ENCODE data around the gene USP36. TPM values are rescaled to one million over a fixed set of nuclear protein-coding genes. Genes with fewer than 3 reads are reported as not detected.

USP36 gene
- polyA plus RNA-seq, 1 donor (not counting 4 experiments of a cell fraction or from before 2014, with no cell fraction given), result 25.2 TPM

DNA sequence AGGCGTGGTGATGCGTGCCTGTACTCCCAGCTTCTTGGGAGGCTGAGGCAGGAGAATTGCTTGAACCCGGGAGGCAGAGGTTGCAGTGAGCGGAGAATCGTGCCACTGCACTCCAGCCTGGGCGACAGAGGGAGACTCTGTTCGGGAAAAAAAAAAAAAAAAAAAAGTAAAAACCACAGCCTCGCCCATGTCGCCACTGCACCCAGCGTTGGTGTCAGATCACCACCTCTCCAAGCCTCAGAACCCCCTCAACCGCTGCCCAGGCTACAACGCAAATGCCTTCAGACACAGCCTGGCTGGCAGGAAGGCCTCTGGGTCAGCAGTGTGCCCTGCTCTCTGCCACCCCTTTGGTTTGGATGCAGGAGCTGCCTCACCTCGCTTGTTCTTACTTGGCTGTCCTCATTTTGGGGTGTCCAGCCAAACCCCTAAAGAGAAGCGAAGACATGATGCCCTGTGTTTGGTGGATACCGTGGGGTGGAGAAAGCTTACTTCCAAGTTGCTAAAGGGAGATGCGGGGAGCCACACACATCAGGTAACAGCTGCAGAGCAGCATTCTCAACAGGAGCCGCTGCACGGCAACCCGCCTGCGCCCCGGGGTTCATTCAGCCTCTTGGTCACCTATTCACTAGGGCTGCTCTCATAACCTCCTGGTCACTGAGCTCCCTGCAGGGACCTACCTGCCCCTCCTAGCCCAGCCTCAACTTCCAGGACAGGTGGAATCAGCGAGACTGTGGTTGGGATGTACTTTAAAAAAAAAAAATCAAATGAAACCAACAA is 45.6 kb downstream of the USP36 start:
- FAIRE-seq (no peak), DNase-seq (ENCODE audit: low read depth, low spot score) (no peak)
- H3K27ac ChIP-seq (ENCODE audit: control insufficient read depth, insufficient read depth, low read length), result no peak overlapping the region
- H3K4me1 ChIP-seq (ENCODE audit: control insufficient read depth, extremely low read depth, insufficient read depth, low read length), result peaks cover 14% of the 10 kb centered on the region
- H3K4me3 ChIP-seq (ENCODE audit: control insufficient read depth in 2 of 3, extremely low read depth in 1 of 3, insufficient read depth in 2 of 3, low read depth in 1 of 3, low read length in 3 of 3), result no peak overlapping the region
- TF ChIP-seq, protein P1, sequence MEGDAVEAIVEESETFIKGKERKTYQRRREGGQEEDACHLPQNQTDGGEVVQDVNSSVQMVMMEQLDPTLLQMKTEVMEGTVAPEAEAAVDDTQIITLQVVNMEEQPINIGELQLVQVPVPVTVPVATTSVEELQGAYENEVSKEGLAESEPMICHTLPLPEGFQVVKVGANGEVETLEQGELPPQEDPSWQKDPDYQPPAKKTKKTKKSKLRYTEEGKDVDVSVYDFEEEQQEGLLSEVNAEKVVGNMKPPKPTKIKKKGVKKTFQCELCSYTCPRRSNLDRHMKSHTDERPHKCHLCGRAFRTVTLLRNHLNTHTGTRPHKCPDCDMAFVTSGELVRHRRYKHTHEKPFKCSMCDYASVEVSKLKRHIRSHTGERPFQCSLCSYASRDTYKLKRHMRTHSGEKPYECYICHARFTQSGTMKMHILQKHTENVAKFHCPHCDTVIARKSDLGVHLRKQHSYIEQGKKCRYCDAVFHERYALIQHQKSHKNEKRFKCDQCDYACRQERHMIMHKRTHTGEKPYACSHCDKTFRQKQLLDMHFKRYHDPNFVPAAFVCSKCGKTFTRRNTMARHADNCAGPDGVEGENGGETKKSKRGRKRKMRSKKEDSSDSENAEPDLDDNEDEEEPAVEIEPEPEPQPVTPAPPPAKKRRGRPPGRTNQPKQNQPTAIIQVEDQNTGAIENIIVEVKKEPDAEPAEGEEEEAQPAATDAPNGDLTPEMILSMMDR (optimal IDR thresholded peaks at IDR 0.05 in 1 of 3, IDR thresholded peaks at IDR 0.05 in 1 of 3, conservative IDR thresholded peaks at IDR 0.05 in 1 of 3; ENCODE audit: extremely low read depth in 1 of 3, insufficient read depth in 2 of 3, low read length in 3 of 3), result no peak
- no peak for TF ChIP-seq EZH2 (IDR thresholded peaks at IDR 0.05; ENCODE audit: low read length)
- H4K20me1 ChIP-seq (ENCODE audit: control insufficient read depth, extremely low read depth, insufficient read depth, low read length), result peaks cover 3% of the 10 kb centered on the region
- peaks cover 30 to 53% of the 10 kb centered on the region in 2 experiments for H3K36me3 ChIP-seq (ENCODE audit: control insufficient read depth in 2 of 2, extremely low read depth in 1 of 2, insufficient read depth in 2 of 2, low read length in 2 of 2)
- dilution Hi-C loops (cut with MboI; ENCODE audit: extremely low pct_ligation_motif_present, low sequenced_read_pairs), result no loop called here
- no peak overlapping the region for H3K4me2 ChIP-seq (ENCODE audit: control insufficient read depth, extremely low read depth, insufficient read depth, low read depth, low read length)
- peaks cover 2% of the 10 kb centered on the region for H3K9me1 ChIP-seq (ENCODE audit: control insufficient read depth, extremely low read depth, insufficient read depth, low read length)
- no peak overlapping the region for H2AFZ ChIP-seq (ENCODE audit: control insufficient read depth, low read length)
- no peaks in the 10 kb centered on the region for H3K9me3 ChIP-seq (ENCODE audit: control insufficient read depth, low read depth, low read length)
- H3K79me2 ChIP-seq (ENCODE audit: control insufficient read depth, insufficient read depth, low read length), result no peaks in the 10 kb centered on the region
- no peaks in the 10 kb centered on the region for H3K27me3 ChIP-seq (ENCODE audit: control insufficient read depth, extremely low read depth, insufficient read depth, low read length)
- no peak overlapping the region for H3K9ac ChIP-seq (ENCODE audit: control insufficient read depth, extremely low read depth, insufficient read depth, low read length)

DNA sequence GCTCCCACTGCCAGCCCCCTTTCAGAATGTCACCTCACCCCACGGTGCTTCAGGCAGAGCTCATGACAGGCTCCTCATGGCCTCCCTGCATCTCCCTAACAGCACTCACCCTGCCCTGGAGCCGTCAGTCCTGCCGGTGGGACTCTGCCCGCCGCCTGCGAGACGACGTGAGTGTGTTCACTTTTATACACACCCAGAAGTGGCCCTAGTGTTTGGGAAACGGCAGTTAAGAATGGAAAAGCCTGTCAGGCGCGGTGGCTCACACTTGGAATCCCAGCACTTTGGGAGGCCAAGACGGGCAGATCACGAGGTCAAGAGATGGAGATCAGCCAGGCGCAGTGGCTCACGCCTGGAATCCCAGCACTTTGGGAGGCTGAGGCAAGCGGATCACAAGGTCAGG is 46.2 kb downstream of the USP36 start:
- H3K36me3 ChIP-seq (ENCODE audit: control insufficient read depth in 2 of 2, extremely low read depth in 1 of 2, insufficient read depth in 2 of 2, low read length in 2 of 2), result peaks cover 30 to 52% of the 10 kb centered on the region in 2 experiments

More for the DNA sequence above, 46.2 kb downstream of the USP36 start:
- no peaks in the 10 kb centered on the region for H3K79me2 ChIP-seq (ENCODE audit: control insufficient read depth, insufficient read depth, low read length)
- H3K9me3 ChIP-seq (ENCODE audit: control insufficient read depth, low read depth, low read length), result no peaks in the 10 kb centered on the region
- DNase-seq (ENCODE audit: low read depth, low spot score) (no peak), FAIRE-seq (no peak)
- H3K4me1 ChIP-seq (ENCODE audit: control insufficient read depth, extremely low read depth, insufficient read depth, low read length), result peaks cover 18% of the 10 kb centered on the region
- peaks cover 2% of the 10 kb centered on the region for H3K9me1 ChIP-seq (ENCODE audit: control insufficient read depth, extremely low read depth, insufficient read depth, low read length)
- no peak overlapping the region for H3K4me3 ChIP-seq (ENCODE audit: control insufficient read depth in 2 of 3, extremely low read depth in 1 of 3, insufficient read depth in 2 of 3, low read depth in 1 of 3, low read length in 3 of 3)
- no peak overlapping the region for H3K27ac ChIP-seq (ENCODE audit: control insufficient read depth, insufficient read depth, low read length)
- H4K20me1 ChIP-seq (ENCODE audit: control insufficient read depth, extremely low read depth, insufficient read depth, low read length), result peaks cover 3% of the 10 kb centered on the region
- H2AFZ ChIP-seq (ENCODE audit: control insufficient read depth, low read length), result no peak overlapping the region
- TF ChIP-seq, protein P1 (optimal IDR thresholded peaks at IDR 0.05 in 1 of 3, IDR thresholded peaks at IDR 0.05 in 1 of 3, conservative IDR thresholded peaks at IDR 0.05 in 1 of 3; ENCODE audit: extremely low read depth in 1 of 3, insufficient read depth in 2 of 3, low read length in 3 of 3), result no peak
- TF ChIP-seq EZH2 (IDR thresholded peaks at IDR 0.05; ENCODE audit: low read length), result no peak
- no peaks in the 10 kb centered on the region for H3K27me3 ChIP-seq (ENCODE audit: control insufficient read depth, extremely low read depth, insufficient read depth, low read length)
- H3K4me2 ChIP-seq (ENCODE audit: control insufficient read depth, extremely low read depth, insufficient read depth, low read depth, low read length), result no peak overlapping the region
- dilution Hi-C loops (cut with MboI; ENCODE audit: extremely low pct_ligation_motif_present, low sequenced_read_pairs), result no loop called here
- no peak overlapping the region for H3K9ac ChIP-seq (ENCODE audit: control insufficient read depth, extremely low read depth, insufficient read depth, low read length)
